K562 (cell line): Measurements from ENCODE around the gene ZMYND12. TPM values are rescaled to one million over a fixed set of nuclear protein-coding genes. Genes with fewer than 3 reads are reported as not detected.

Source experiments
- ATAC-seq: fragments of 200-7000 bp; cut with Tn5 transposase; 3 replicates; pipeline ENCODE4 v1.9.1; 2020; ENCODE audit warnings: moderate library complexity
- BruUV-seq: library from RNA; stranded (reverse); fragments of 400-500 nt; replicated peaks from 2 replicates; lab custom pipeline; 2021; lab: Mats Ljungman, UMichigan
- CTCF ChIA-PET: fragments of 300-600 bp; formaldehyde crosslinking; extraction: SDS; loops from one replicate; lab custom pipeline; 2021; ENCODE audit warnings: low intra/inter-chr PET ratio; lab: Yijun Ruan, JAX
- POLR2A ChIA-PET: fragments of 300-600, 350-650 bp; sonication (Branson Sonifier 250); formaldehyde crosslinking; extraction: SDS; loops from one replicate; lab custom pipeline; 2021; ENCODE audit warnings: antibody characterized with exemption, inconsistent platforms; lab: Yijun Ruan, JAX
- DNase-seq, 4 experiments: peaks; one replicate each; pipeline versions ENCODE4 v3.0.0 to v3.0.0-alpha.2; 2011 to 2018; ENCODE audit warnings: low spot score in 3 of 4, mixed read lengths in 3 of 4; ENCODE audit errors: extremely low read depth in 1 of 4
- FAIRE-seq: peaks from 2 replicates; lab custom pipeline; 2011; peaks lifted over from hg19 to GRCh38; lab: Jason Lieb, UNC
- H2AFZ ChIP-seq: 2 replicates; pipeline ENCODE4 v1.6.0; 2011; ENCODE audit warnings: low read depth, low read length, control low read depth, inconsistent platforms
- H3K27ac ChIP-seq: fragments of 200-600 bp; 3 replicates; pipeline ENCODE4 v1.8.0; 2011; ENCODE audit warnings: low read depth, mild to moderate bottlenecking, control low read depth, inconsistent platforms, low read length, moderate library complexity, mixed read lengths; ENCODE audit errors: extremely low read depth
- H3K27me3 ChIP-seq, 2 experiments: fragments of 300-600 bp in 1 of 2; 2 replicates in 1 of 2; 3 replicates in 1 of 2; pipeline versions ENCODE4 v1.6.0 to v1.8.0; 2011; ENCODE audit warnings: inconsistent platforms in 2 of 2, low read length in 2 of 2, mild to moderate bottlenecking in 1 of 2, mixed read lengths in 1 of 2, moderate library complexity in 1 of 2; ENCODE audit not compliant: control insufficient read depth in 2 of 2, insufficient read depth in 2 of 2
- H3K36me3 ChIP-seq: fragments of 300-600 bp; 3 replicates; pipeline ENCODE4 v1.8.0; 2011; ENCODE audit warnings: mild to moderate bottlenecking, low read length, inconsistent platforms; ENCODE audit not compliant: control insufficient read depth, insufficient read depth
- H3K4me1 ChIP-seq, 2 experiments: fragments of 200-600 bp in 1 of 2; replicated peaks in 1 of 2; 2 replicates in 1 of 2; 3 replicates in 1 of 2; pipeline versions ENCODE4 v1.5.1 to v1.8.0; 2011; ENCODE audit warnings: inconsistent platforms in 2 of 2, low read length in 2 of 2, mild to moderate bottlenecking in 1 of 2, mixed read lengths in 1 of 2, moderate library complexity in 1 of 2; ENCODE audit not compliant: control insufficient read depth in 2 of 2, insufficient read depth in 2 of 2
- H3K4me2 ChIP-seq: 2 replicates; pipeline ENCODE4 v1.6.1; 2011; ENCODE audit warnings: low read length, control low read depth, inconsistent platforms, mixed read lengths; ENCODE audit not compliant: insufficient read depth
- H3K4me3 ChIP-seq: fragments of 200-600 bp; sonication (generic), shearing (Covaris generic); 2 replicates; pipeline ENCODE4 v1.5.1; 2016; ENCODE audit warnings: control low read depth, inconsistent platforms
- H3K79me2 ChIP-seq: fragments of 200-600 bp; 3 replicates; pipeline ENCODE4 v1.8.0; 2011; ENCODE audit warnings: low read length, inconsistent platforms; ENCODE audit not compliant: control insufficient read depth, insufficient read depth
- H3K9ac ChIP-seq, 2 experiments: 2 replicates each; pipeline versions ENCODE4 v1.6.0 to v1.6.1; 2011; ENCODE audit warnings: low read depth in 2 of 2, low read length in 2 of 2, control low read depth in 1 of 2, inconsistent platforms in 1 of 2, mild to moderate bottlenecking in 1 of 2, mixed read lengths in 1 of 2; ENCODE audit not compliant: insufficient read depth in 1 of 2
- H3K9me1 ChIP-seq: one replicate; pipeline ENCODE4 v1.6.0; 2011; ENCODE audit warnings: inconsistent platforms, mild to moderate bottlenecking, low read length, moderate library complexity; ENCODE audit not compliant: control insufficient read depth, insufficient read depth
- H3K9me3 ChIP-seq: replicated peaks from 2 replicates; pipeline ENCODE4 v1.5.1; 2011; ENCODE audit warnings: low read depth, low read length, inconsistent platforms; ENCODE audit not compliant: control insufficient read depth, insufficient read depth
- H4K20me1 ChIP-seq: replicated peaks from 2 replicates; pipeline ENCODE4 v1.6.1; 2011; ENCODE audit warnings: low read length, inconsistent platforms, mixed read lengths; ENCODE audit not compliant: control insufficient read depth, insufficient read depth
- GATA2 ChIP-seq: sonication (generic); formaldehyde crosslinking; IDR thresholded peaks from 2 replicates; pipeline ENCODE4 v1.4.0; 2020; ENCODE audit warnings: mild to moderate bottlenecking, missing genetic modification reagents
- ZNF583 ChIP-seq: fragments of 250-450 bp; sonication (Bioruptor Pico); IDR thresholded peaks from 2 replicates; pipeline ENCODE4 v1.4.0; 2020
- WGBS: fragments of 100-300 bp; shearing (Covaris generic); methylation state at CpG from one replicate; pipeline ENCODE4 v1.1.6; 2016; ENCODE audit warnings: low coverage, mixed read lengths; ENCODE audit not compliant: insufficient coverage; ENCODE audit errors: missing lambda C conversion rate; 5-methylcytosine and 5-hydroxymethylcytosine counted together
- in situ Hi-C: fragments of 300-500 bp; cut with MboI; formaldehyde crosslinking; loops from 4 replicates; pipeline ENCODE4 v1.15.0; 2018; ENCODE audit warnings: inconsistent platforms, mixed read lengths
- intact Hi-C: fragments of 100-400 bp; cut with micrococcal nuclease; formaldehyde crosslinking; loops from 2 replicates; pipeline ENCODE4 v1.14.2; 2022
- polyA plus RNA-seq, 8 experiments: library from polyadenylated mRNA; depleted of rRNA in 4 of 8; stranded (reverse) in 5 of 8; unstranded in 3 of 8; fragments of >200 nt; fragmentation: Nextera tagmentation in 2 of 8; fragmentation: Illumina TruSeq in 1 of 8; extraction: Ambion mirVana in 2 of 8; extraction: Trizol in 1 of 8; gene quantifications; 2 replicates each; pipeline versions ENCODE4 v1.2.1 to v1.2.3, GENCODE V29; 2011 to 2014; ENCODE audit warnings: inconsistent platforms in 1 of 8, missing spikeins in 1 of 8
- total RNA-seq, 7 experiments: library from RNA; depleted of rRNA in 6 of 7; stranded (reverse); fragments of >200 nt in 6 of 7; fragmentation: Illumina TruSeq in 2 of 7; extraction: Trizol in 2 of 7; gene quantifications; 2 replicates each; pipeline versions ENCODE4 v1.2.1 to v1.2.3, GENCODE V29; 2011 to 2021; ENCODE audit warnings: low replicate concordance in 1 of 7
- TF ChIP-seq, protein P1 (sequence below): IDR thresholded peaks from 3 replicates; pipeline ENCODE4 v1.6.1; 2011; ENCODE audit warnings: borderline replicate concordance, mild to moderate bottlenecking, moderate library complexity; ENCODE audit not compliant: insufficient read length; ENCODE audit errors: extremely low read depth
- TF ChIP-seq, protein P2 (sequence below): fragments of 150-350 bp; IDR thresholded peaks from 2 replicates; pipeline ENCODE4 v1.6.1; 2014; ENCODE audit warnings: low read depth, mild to moderate bottlenecking, low read length, borderline replicate concordance

The ZMYND12 gene
- total and polyA plus RNA-seq, 9 of the 15 experiments (the other 6 are each of a cell fraction or from before 2014, with no cell fraction given): not detected

DNA sequence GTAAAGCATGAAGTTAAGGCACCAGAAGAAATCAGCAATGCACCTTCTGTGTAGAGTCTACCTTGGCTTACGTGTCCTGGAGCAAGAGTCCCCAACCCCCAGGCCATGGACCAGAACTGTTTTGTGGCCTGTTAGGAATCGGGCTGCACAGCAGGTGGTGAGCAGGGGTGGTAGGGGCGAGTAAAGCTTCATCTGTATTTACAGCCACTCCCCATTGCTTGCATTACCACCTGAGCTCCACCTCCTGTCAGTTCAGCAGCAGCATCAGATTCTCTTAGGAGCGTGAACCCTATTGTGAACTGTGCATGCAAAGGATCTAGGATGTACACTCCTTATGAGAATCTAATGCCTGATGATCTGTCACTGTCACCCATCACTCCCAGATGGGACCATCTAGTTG, 21.5 kb downstream of the ZMYND12 start (continued):
- TF ChIP-seq, protein P1, sequence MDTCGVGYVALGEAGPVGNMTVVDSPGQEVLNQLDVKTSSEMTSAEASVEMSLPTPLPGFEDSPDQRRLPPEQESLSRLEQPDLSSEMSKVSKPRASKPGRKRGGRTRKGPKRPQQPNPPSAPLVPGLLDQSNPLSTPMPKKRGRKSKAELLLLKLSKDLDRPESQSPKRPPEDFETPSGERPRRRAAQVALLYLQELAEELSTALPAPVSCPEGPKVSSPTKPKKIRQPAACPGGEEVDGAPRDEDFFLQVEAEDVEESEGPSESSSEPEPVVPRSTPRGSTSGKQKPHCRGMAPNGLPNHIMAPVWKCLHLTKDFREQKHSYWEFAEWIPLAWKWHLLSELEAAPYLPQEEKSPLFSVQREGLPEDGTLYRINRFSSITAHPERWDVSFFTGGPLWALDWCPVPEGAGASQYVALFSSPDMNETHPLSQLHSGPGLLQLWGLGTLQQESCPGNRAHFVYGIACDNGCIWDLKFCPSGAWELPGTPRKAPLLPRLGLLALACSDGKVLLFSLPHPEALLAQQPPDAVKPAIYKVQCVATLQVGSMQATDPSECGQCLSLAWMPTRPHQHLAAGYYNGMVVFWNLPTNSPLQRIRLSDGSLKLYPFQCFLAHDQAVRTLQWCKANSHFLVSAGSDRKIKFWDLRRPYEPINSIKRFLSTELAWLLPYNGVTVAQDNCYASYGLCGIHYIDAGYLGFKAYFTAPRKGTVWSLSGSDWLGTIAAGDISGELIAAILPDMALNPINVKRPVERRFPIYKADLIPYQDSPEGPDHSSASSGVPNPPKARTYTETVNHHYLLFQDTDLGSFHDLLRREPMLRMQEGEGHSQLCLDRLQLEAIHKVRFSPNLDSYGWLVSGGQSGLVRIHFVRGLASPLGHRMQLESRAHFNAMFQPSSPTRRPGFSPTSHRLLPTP: no peak
- TF ChIP-seq GATA2: no peak
- no peak for TF ChIP-seq ZNF583

DNA sequence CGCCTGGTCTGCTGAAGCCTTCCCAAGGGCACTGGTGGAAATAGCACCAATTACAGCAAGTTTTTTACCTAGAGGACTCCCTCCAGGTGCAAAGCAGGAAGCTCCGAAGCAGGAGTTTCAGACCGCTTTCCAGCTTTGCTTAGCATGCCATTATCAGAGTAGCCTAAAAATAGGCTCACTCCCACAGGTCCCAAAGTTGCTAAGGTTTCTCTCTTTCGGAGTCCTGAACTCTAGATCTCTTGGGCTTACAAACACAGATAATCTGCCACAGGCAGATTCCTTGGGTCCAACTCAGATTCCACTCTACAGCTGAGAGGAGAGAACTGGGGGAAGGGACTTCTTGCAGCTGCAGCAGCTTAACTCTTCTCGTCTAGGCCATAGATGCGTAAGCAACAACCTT, 22.5 kb downstream of the ZMYND12 start:
- H3K9me3 ChIP-seq: no peaks in the 10 kb centered on the region
- H3K4me1 ChIP-seq: no peaks in the 10 kb centered on the region
- no peak for ATAC-seq
- no peak overlapping the region for H2AFZ ChIP-seq
- no peaks in the 10 kb centered on the region for H3K79me2 ChIP-seq
- intact Hi-C loops: no loop called here
- CTCF ChIA-PET: no interaction called here
- TF ChIP-seq, protein P2, sequence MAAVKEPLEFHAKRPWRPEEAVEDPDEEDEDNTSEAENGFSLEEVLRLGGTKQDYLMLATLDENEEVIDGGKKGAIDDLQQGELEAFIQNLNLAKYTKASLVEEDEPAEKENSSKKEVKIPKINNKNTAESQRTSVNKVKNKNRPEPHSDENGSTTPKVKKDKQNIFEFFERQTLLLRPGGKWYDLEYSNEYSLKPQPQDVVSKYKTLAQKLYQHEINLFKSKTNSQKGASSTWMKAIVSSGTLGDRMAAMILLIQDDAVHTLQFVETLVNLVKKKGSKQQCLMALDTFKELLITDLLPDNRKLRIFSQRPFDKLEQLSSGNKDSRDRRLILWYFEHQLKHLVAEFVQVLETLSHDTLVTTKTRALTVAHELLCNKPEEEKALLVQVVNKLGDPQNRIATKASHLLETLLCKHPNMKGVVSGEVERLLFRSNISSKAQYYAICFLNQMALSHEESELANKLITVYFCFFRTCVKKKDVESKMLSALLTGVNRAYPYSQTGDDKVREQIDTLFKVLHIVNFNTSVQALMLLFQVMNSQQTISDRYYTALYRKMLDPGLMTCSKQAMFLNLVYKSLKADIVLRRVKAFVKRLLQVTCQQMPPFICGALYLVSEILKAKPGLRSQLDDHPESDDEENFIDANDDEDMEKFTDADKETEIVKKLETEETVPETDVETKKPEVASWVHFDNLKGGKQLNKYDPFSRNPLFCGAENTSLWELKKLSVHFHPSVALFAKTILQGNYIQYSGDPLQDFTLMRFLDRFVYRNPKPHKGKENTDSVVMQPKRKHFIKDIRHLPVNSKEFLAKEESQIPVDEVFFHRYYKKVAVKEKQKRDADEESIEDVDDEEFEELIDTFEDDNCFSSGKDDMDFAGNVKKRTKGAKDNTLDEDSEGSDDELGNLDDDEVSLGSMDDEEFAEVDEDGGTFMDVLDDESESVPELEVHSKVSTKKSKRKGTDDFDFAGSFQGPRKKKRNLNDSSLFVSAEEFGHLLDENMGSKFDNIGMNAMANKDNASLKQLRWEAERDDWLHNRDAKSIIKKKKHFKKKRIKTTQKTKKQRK: no peak
- H3K4me3 ChIP-seq: no peak overlapping the region
- no peaks in the 10 kb centered on the region for H3K36me3 ChIP-seq
- no peak for DNase-seq
- no peak overlapping the region for H3K4me2 ChIP-seq
- no TSS peak for BruUV-seq
- no peak overlapping the region for H3K27ac ChIP-seq
- H3K27me3 ChIP-seq: peaks cover 17 to 28% of the 10 kb centered on the region in 2 experiments; a peak in 4 of 5 replicates
- POLR2A ChIA-PET: interaction anchor here (0.9 to 1.8 kb wide), 3 partner anchors 11 to 17 kb away, joined by 3 to 5 read pairs (median 3); no protein-coding TSS in a partner anchor
- no peak for FAIRE-seq
- in situ Hi-C loops: no loop called here
- WGBS: 0% methylated on average over 6 of the region's 6 CpGs
- H4K20me1 ChIP-seq: no peaks in the 10 kb centered on the region
- no peaks in the 10 kb centered on the region for H3K9me1 ChIP-seq
- H3K9ac ChIP-seq: no peak overlapping the region
